Activated CD8-positive, alpha-beta memory T cell treated with anti-CD3 and anti-CD28 coated beads, Interleukin-2, amount 50 U/mL, for 24 hours (primary cell): ENCODE measurements around the gene IL22.

Experiments
- DNase-seq: peaks from one replicate; pipeline ENCODE4 v3.0.0-alpha.2; 2020; ENCODE audit errors: extremely low read depth

IL22 gene, protein sequence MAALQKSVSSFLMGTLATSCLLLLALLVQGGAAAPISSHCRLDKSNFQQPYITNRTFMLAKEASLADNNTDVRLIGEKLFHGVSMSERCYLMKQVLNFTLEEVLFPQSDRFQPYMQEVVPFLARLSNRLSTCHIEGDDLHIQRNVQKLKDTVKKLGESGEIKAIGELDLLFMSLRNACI

DNA sequence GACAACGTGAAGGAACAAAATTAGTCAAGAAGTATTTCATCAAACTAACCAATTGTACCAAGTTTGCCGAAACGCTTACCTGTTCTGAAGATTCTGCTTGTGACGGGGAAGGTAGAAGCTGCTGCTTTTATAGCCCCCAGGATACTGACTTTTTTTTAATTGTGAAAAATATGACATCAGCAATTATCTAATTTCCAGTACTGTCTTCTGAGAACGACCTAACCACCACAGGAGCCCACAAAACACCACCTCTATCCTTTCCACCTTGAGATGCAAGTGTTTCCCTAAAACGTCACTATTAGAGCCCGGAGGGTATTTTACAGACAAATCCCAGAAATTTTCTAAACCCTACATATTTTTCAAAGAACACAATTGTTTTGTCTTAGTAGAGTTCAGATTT lies at the start of gene IL22:
IL22 (minus strand) TSS at position 101 of the 400 bp plus-strand sequence. CDS start 156 bp downstream, outside the sequence.
- DNase-seq: no peak

DNA sequence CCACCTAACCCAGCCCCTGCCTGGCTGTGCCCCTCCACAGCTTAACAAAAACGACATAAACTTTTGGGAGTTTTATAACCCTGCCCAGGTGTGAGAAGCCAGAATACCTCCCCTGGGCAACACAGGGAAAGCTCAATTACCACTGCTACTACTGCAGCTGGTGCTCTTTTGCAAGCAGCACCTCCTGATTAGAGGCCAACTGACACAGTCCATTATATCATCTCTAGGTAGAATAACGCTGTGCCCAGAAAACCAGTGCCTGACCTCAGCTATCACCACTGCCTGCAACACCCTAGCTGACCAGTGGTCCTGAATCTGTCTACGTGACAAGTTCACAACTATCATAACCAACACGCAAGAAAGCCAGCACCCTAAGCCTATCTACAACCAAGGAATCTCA lies 44.5 kb upstream of the IL22 start:
- DNase-seq: no peak

DNA sequence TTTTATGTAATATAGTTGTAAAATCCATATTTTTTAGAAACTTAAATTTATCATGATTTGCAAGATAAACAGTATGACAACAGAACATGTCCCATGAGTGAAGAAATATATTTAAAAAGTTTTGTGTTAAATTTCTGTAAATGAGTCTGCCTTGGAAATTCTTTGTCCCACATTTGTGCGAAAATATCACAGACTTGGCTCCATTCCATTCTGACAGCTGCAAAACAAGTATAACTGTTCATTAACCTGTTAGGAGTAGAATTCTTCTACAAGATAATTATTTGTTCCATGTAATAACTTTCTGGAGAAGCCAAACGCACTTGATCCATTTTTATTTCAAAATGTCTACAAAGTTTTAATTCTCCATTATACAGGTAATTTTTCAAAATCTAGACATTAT lies 40.8 kb upstream of the IL22 start:
- DNase-seq: no peak

DNA sequence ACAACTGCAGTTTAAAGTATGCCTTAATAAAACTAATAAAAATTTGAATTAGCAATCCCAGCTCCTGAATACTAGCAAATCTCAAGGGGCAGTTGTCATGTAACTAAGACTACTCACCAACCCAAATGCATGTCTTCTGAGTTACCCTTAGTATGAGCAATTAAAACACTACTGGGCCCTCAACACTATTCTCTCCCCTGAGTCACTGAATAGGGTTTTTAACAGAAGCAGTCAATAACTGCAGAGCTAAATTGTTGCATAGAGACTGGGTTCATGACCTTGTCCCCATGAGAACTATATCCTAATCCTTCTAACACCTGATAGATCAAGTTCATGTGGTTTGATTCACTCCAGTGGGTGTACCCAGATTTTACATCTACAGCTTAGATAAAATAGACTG lies 39.9 kb upstream of the IL22 start:
- DNase-seq: no peak

DNA sequence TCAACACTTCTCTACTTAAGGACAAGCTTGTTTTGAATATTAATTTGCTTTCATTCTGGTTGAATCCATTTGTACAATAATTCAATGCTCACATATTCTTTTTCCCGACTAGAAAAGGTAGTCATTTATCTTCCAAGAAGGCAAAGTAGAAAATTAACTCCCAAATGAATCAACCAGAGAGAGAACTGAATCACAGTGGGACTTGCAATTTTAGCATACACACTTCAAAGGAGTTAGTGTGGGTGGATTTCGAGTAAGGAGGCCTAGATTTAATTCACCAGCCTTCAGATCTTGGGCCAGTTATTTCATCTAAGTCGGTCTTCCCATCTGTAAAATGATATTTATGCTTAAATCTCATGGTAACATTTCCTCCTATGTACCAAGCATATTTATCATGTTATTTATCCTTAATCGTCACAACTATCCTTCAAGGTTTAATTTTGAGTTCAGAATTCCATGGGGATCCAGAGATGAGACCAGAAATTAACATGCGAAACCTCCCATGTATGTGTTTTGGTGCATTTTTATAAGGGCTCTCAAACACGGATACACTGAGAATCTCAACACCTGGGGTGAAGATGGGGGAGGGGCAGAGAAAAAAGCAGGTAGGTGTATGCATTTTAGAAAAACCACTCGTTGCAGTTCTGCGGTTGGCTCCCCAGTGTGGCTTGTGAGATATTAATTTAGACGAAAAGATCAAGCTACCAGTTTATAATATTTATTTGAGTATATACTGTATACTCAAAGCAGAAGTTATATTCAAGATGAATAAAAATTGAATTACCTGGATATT lies 38.9 kb upstream of the IL22 start:
- no peak for DNase-seq

DNA sequence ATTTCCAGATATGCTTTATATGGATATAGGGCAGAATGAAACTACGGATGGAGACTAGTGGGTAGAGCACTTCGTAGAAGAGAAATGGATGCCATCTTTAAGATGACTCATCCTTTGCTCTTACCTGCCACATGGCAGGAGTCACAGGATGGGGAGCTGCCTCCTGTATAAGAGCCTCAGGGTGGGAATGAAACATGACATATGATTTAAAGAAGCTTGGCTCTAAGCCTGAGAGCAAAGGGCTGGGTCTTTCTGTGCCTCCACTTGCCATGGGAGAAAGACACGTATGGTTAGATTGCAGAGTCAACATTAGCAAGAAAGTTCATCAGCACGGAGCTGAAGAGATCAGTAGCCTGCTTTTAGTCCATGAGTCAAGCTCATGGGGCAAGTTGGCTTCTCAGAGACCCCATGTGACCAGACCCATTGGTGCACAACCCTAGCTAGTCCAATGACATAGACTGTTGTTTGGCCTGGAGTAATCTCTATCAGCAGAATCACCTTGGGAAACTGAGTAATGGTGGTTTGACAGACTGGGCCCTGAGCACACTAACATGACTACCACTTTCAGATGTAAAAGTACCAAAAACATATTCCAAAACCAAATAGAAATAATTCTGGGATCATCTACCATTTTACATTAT lies 38.1 kb upstream of the IL22 start:
- no peak for DNase-seq

DNA sequence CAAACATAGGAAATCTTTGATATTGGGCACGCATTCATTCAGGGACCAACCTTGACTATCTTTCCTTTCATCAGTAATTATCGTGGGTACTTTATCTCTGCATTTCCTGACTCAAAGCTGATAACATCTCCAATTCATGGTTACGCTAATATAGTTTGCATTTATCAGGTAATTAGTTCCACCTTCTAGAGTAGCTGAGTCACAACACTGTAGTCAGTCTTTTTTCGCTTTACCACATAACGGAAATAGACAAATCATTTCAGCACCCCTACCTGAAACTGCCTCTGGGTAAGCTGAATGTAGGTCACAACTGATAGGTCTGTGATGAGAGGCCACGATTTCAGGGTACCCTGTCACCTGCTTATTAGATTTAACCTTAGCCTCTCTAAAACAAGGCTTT lies 36.7 kb upstream of the IL22 start:
- no peak for DNase-seq

DNA sequence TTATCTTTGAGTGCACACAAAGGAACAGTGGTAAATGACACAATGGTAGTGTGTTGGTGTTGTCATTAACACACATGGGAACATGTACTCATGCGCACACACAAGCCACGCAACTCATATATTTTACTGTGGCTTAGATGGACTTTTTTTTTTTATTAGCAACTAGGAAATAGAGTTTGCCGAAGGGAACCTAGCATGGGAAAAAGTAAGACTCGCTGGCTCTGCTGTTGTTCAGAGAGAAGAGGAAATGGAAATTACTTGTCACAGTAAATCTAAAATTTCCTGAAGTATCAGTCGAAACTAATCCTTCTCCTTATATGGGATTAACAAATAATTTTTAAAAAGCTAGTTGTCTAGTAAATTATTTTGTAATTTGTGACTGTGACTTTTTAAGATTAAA lies 33.7 kb upstream of the IL22 start:
- DNase-seq: no peak

DNA sequence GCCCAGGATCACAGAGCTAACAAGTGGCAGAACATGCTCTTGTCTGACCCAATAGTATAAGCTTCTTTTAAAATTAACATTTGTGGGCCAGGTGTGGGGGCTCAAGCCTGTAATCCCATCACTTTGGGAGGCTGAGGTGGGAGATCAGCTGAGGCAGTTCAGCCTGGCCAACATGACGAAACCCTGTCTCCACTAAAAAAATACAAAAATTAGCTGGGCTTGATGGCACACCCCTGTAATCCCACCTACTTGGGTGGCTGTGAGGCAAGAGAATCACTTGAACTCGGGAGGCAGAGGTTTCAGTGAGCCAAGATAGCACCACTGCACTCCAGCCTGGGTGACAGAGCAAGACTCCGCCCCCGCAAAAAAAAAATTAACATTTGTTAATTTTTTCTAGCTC lies 33.0 kb upstream of the IL22 start:
- DNase-seq: no peak

DNA sequence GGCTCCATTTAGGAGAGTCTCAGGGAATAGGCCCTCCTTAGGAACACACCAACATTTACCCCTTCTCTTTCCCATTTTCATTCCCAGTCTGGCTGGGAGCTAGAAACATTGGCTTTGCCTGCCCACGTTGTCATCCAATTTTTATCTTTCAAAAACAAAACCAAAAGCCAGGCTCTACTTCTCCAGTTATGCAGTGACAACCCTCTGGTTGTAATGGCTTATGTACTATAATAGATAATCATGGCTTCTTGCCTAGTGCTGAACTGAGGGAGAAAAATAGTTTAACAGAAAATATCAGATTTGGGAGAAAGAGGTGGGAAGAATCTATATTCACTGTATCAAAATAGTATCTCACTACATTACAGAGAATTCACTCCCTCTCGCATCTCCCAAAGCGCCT lies 32.1 kb upstream of the IL22 start:
- DNase-seq: no peak

DNA sequence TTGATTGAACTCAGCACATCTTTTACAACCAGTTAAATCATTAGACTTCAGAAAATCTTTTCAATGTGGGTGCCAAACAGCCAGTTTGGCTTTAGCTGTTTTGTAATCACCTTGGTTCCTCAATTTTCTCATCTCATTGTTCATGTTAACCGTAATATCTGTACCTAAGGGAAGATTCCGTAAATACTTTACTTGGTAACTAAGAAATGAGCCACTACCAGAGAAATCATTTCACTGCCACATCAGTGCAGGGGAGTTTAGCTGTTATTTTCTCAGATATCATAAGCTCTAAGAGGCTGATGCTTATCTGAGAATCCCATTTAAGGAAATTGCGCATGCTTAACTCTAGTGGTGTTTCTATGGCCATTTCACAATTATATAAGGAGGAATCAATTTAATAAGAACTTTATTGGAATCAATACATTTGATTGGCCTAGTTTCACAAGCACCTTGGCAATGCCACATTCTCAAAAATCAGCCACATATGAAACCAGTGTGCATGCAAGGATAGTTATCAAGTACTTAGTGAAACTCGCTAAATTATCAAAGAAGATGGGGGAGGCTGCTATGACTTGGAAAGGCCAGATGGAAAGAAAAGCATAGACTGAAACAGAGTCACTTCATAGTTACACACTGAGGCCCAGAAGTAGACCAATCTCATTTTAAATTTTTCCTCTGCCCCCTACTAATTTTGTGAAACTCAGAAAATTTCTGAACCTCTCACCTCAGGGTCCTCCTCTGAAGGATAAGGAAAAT lies 28.1 kb upstream of the IL22 start:
- no peak for DNase-seq

DNA sequence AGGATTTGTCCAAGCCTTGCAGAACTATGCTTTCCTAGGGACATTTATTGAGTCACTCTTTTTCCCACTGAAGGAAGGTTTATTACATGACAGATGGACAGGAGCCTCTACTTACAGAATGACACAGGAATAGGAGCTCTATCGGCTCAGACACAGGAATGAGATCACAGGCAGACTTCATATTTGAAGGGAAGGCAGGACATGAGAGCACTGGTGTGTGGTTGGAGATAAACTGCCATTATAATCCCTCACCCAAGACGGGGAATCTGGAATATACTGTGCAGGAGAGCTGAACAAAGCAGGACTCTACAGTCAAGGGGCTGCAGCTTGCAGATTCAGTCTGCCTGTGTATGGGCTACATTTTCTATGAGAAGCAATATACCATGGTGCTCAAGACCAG lies 26.8 kb upstream of the IL22 start:
- no peak for DNase-seq

DNA sequence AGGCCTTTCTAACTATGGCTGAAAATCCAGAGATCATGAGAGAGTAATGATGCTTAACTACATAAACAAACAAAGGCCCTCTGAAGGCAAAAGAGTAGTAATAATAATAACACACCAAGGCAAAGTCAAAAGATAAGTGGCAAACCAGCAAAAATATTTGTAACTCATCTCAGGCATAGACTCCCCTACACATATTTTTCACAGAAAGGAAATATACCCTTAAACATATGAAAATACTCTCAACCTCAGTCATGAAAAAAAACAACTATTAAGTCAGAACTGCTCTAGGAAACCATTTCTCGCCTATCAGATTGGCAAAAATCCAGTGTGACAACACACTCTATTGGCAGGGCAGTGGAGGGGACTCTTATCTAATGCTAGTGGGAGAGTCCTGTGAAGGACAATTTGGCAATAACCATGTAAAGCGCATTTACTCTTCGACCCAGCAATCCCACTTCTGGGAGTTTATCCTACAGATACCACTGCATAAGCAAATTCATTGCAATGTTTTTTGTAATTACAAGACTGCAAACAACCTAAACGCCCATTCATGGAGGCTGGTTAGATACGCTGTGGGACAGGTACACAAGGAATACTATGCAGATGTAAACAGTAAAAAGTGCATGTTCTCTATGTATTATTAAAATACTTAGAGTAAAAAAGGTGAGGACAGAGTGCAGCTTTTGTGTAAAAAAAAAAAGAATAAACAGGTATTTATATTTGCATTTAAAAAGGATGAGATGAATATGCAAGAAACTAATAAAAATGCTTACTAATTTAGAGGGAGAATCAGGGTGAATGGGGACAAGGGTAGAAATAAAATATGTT lies 26.0 kb upstream of the IL22 start:
- no peak for DNase-seq

DNA sequence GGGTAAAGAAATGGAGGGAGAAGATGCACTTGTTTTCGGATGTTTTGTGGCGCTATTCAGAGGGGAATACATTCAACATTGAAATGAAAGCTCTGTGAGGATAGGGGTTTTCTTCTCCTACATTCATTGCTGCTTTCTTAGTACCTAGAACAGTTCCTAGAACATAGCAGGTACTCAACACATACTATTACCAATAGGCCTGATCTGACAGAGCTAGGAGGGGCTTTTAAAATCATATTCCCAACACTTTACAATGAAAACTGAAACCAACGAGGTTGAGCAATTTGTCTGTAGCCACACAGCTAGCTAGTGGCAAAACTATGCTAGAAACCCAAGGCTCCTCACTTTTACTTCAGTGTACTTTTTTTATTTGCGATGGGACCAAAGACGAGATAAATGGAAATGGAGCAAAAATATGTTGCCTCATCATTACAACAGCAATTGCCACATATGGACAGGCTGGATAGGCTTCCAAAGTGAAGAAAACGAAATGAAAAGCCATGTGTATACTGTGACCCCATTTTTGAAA lies 23.1 kb upstream of the IL22 start:
- no peak for DNase-seq

DNA sequence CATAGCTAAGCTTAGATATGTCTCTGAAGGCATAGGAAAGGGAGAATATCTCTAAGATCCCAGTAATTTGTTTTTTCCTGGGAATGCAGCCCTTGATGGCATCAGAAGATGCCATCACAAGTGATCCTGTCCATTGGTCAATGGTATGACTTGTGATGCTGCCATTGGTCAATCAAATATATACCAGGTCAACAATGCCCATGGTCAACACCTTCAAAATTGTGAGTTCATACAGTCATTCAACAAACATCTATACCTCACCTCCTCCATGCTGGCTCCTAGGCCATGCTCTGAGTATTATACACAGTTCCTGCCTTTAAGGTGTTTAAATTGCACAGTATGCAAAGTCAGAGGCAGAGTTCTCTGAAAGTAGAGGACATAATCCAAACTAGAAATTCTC lies 19.3 kb upstream of the IL22 start:
- DNase-seq: no peak

DNA sequence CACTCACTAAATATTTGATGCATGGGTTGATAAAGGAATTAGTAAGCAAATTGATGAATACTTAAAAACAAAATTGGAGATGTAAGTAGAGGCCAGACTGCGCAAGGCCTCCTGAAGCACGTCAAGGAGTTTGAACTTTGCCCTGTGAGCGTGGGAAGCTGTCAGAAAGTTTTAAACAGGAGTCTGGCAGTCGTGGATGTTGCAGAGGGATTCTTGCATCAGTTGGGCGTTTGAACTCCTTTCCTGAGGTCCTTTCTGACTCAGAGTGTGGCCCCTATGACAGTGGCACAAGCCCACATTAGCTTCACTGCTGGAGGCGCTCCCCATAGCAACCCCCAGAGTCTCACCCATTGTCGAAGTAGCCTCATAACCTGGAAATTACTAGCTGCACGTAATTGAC lies 17.9 kb upstream of the IL22 start:
- no peak for DNase-seq

DNA sequence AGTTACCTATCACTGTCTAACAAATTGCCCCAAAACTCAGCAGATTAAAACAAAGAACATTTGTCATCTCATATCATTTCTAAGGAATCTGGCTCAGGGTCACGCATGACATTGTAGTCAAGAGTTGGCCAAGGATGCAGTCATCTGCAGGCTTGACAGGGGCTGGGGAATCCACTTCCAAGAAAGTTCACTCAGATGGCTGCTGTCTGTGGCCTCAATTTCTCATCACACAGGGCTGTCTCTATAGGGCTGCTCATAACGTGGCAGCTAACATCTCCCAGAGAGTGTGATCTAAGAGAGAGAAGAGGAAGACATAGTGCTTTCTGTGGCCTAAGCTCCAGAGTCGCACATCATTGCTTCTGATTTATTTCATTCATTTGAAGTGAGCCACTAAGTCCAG lies 17.0 kb upstream of the IL22 start:
- no peak for DNase-seq

DNA sequence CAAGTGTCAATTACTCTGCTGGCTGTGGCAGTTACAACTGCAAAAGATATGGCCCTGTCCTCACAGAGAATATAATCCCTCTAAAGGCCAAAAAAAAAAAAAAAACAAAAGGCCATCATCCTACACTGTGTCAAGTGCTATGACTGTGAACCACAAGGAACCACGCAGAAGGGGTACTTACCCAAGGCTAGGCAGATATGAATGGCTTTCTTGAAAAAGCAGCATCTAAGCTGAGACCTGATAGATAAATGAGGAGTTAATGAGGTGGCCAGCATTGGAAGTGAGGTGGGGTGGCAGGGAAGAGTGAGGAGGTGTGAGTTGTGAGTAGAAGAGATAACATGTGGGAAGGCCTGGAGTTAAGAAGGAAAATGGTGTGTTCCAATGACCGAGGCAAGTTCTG lies 16.4 kb upstream of the IL22 start:
- DNase-seq: no peak

DNA sequence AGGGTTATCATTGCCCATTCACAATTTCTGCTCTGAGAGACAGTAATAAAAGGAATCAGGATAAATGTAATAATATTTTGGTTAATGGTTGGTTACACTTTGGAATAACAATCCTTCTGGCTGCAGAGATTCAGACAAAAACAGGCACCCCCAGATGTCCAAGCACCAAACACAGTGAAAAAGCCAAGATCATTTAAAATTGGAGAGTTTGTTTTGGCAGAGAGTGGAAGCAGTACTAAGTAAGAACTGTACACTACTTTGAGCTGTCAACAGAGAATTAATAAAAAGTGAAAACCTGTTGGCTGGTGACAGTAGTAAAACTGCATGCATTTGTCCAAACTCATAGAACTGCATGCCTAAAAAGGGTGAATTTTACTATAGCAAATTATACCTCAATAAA lies 15.6 kb upstream of the IL22 start:
- DNase-seq: no peak

DNA sequence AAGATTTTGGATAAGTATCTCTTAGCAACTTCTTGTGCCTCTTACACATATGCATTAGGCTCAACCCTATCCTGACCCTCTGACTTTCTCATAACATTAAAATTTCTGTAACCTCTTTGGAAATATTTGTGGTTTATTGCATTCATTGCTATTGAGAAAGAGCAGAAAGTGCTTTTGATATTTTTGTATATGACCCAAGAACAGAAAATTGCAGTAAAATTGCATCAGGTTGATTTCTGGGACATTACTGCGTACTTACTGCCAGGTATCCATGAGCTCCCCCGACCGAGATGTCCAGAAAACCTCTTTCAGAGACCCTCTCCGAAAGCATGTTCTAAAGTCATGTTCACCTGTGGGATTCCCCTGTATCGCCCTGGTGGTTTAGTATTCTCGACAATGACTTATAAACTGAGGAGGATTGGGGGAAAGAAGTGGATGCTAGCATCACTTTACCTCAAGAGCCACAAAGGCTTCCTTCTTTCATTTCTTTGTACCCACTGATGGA lies 14.5 kb upstream of the IL22 start:
- DNase-seq: no peak

DNA sequence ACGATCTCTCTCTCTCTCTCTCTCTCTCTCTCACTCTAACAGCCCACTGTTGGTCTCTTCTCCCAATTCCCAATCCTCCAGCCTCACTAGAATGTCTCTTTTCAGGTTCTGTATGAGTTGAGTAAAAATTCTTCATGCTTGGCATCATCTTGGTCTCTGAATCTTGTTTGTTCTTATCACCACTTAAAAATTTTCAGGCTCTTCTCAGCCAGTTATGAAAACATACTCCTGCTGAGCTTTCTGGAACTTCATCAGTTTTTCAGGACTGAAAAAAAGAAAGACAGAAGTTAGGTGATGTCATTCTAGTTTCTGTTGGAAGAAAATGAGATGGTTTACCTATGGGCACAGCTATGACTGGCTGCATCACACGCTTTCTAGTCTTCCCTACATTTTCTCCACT lies 11.5 kb upstream of the IL22 start:
- DNase-seq: no peak
